ENCODE results near the gene KIF26B.

KIF26B gene

GRCh38 chr1:245475961-245476516 lies 321.3 kb downstream of the KIF26B start:
- H3K4me3 ChIP-seq (replicated peaks in 1 of 2; ENCODE audit: low read depth in 2 of 2, low read length in 2 of 2), result no peak overlapping the region
- TF ChIP-seq CTCF (IDR thresholded peaks at IDR 0.05; ENCODE audit: low read depth, low read length), result no peak
- peak in 1 of 2 donors; percentile 20 for DNase-seq (ENCODE audit: low read depth in 2 of 2)

GRCh38 chr1:245477941-245478340 lies 323.2 kb downstream of the KIF26B start:
- TF ChIP-seq CTCF (IDR thresholded peaks at IDR 0.05; ENCODE audit: low read depth, low read length), result no peak
- H3K4me3 ChIP-seq (replicated peaks in 1 of 2; ENCODE audit: low read depth in 2 of 2, low read length in 2 of 2), result no peak overlapping the region
- no peak for DNase-seq (ENCODE audit: low read depth in 2 of 2)

- H3K4me3 ChIP-seq (replicated peaks in 1 of 2; ENCODE audit: low read depth in 2 of 2, low read length in 2 of 2), result no peak overlapping the region
- DNase-seq (ENCODE audit: low read depth in 2 of 2), result no peak
- TF ChIP-seq CTCF (IDR thresholded peaks at IDR 0.05; ENCODE audit: low read depth, low read length), result no peak
Measured at GRCh38 chr1:245480393-245481120, 325.8 kb downstream of the KIF26B start.

- DNase-seq (ENCODE audit: low read depth in 2 of 2), result no peak
- no peak overlapping the region for H3K4me3 ChIP-seq (replicated peaks in 1 of 2; ENCODE audit: low read depth in 2 of 2, low read length in 2 of 2)
- TF ChIP-seq CTCF (IDR thresholded peaks at IDR 0.05; ENCODE audit: low read depth, low read length), result no peak
Measured at GRCh38 chr1:245481261-245481660, 326.5 kb downstream of the KIF26B start.

- no peak overlapping the region for H3K4me3 ChIP-seq (replicated peaks in 1 of 2; ENCODE audit: low read depth in 2 of 2, low read length in 2 of 2)
- DNase-seq (ENCODE audit: low read depth in 2 of 2), result no peak
- no peak for TF ChIP-seq CTCF (IDR thresholded peaks at IDR 0.05; ENCODE audit: low read depth, low read length)
Measured at GRCh38 chr1:245483247-245483646, 328.5 kb downstream of the KIF26B start.

GRCh38 chr1:245484176-245484575 lies 329.4 kb downstream of the KIF26B start:
- TF ChIP-seq CTCF (IDR thresholded peaks at IDR 0.05; ENCODE audit: low read depth, low read length), result no peak

More at GRCh38 chr1:245484176-245484575, 329.4 kb downstream of the KIF26B start:
- no peak for DNase-seq (ENCODE audit: low read depth in 2 of 2)
- H3K4me3 ChIP-seq (replicated peaks in 1 of 2; ENCODE audit: low read depth in 2 of 2, low read length in 2 of 2), result no peak overlapping the region
